Astrocyte (in vitro differentiated cells and primary cell): ENCODE results near the gene NEU2.

Source experiments
- CTCF ChIP-seq: IDR thresholded peaks from 2 replicates; pipeline ENCODE4 v1.5.1; 2011; ENCODE audit warnings: low read depth, mild to moderate bottlenecking, inconsistent platforms, low read length, moderate library complexity; ENCODE audit not compliant: insufficient read depth
- EZH2 ChIP-seq: IDR thresholded peaks from 2 replicates; pipeline ENCODE4 v1.6.1; 2012; ENCODE audit warnings: mild to moderate bottlenecking, low read length, inconsistent platforms; ENCODE audit not compliant: insufficient read depth

- TF ChIP-seq CTCF (no peak), EZH2 (no peak)
These were observed 33.5 kb downstream of the NEU2 start for GRCh38 chr2:233065954-233066470.
